ENCODE results near the gene TNKS1BP1.
"Not testable (repeated sequence)": the region's sequence is repeated elsewhere in the genome, so short reads cannot be mapped to it uniquely, and the experiment has no call there.

TNKS1BP1 gene

DNA sequence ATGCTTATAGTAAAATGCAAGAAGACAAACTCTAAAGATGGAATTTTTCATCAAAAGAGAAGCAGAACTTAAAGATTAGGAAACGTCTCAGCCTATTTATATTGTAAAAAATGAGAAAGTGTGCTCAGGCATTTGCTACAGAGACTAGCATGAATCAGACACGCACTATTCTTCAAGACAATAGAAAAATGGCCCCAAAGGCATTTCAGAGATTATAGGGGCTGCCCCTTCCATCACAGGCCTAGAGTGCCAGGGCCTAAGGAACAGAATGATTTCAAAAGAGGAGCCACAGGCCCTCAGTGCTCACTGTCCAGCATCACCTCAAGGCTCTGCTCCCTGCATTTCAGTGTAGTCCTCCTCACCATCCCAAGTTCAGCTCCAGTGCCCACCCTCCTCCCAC lies 27.5 kb downstream of the TNKS1BP1 start:
- DNase-seq (ENCODE audit: low read depth in 1 of 2, low spot score in 1 of 2): no peak

DNA sequence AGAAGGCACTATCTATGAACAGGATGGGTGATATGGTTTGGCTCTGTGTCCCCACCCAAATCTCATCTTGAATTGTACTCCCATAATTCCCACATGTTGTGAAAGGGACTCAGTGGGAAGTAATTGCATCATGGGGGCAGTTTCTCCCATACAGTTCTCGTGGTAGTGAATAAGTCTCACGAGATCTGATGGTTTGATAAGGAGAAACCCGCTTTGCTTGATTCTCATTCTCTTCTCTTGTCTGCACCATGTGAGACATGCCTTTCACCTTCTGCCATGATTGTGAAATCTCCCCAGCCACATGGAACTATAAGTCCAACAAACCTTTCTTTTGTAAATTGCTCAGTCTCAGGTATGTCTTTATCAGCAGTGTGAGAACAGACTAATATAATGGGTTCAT lies 28.5 kb downstream of the TNKS1BP1 start:
- DNase-seq (ENCODE audit: low read depth in 1 of 2, low spot score in 1 of 2): not testable (repeated sequence)

DNA sequence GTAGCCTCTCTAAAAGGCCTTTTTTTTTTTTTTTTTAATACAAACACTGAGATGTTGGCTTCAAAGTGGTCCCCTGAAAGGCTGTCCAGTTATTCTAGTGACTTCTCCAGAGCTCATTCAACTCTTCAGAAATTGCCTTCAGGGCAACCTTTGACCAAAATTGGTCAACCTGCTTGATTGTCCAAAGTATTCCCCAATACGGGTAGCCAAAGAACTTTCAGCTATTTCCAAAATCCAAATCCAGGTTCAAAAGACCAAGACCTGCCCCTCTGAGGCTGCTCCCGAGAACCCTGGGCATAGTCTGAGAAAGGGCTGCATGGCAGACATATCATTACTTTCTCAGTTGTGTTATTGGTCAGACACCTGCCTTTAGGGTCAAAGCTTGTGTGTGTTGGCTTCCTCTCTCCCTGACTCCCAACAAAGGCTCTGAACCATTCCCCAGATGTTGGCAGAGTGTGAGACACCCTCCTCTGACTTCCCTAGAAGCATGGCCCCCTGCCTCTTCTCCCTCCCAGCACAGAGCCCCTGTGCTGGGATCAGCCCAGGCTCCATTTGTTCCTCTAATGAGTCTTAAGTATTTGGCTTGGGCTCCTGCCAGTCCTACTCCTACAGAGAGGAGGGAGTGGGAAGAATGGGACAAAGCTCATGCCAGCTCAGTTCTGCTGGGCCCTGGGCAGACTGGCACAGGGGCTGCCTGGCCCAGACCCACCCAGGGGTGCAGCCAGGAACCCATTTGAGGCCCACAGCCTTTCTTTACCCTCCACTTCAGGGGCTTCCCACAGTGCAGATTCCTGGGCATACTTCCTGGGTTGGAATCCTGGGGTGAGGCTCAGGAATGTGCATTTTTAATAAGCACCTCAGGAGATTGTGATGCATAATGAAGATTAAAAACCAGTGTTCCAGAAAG lies 30.3 kb downstream of the TNKS1BP1 start:
- DNase-seq (ENCODE audit: low read depth in 1 of 2, low spot score in 1 of 2): no peak

DNA sequence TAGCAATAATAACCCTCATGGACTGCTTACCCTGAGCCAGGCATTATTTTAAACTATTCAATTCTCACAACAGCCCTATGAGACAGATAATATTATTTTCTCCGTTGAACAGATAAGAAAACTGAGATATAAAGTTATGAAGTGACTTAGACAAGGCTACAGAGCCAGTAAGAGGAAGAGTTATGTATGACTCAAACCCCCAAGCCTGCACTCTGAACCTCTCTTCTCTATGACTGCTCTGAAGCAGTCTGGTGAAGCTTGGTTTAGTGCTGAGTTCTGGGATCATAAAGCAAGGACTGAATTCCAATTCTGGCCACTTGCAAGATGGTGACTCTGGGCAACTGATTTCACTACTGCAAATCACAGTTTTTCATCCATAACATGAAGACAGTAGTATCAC lies 34.5 kb downstream of the TNKS1BP1 start:
- no peak for DNase-seq (ENCODE audit: low read depth in 1 of 2, low spot score in 1 of 2)

DNA sequence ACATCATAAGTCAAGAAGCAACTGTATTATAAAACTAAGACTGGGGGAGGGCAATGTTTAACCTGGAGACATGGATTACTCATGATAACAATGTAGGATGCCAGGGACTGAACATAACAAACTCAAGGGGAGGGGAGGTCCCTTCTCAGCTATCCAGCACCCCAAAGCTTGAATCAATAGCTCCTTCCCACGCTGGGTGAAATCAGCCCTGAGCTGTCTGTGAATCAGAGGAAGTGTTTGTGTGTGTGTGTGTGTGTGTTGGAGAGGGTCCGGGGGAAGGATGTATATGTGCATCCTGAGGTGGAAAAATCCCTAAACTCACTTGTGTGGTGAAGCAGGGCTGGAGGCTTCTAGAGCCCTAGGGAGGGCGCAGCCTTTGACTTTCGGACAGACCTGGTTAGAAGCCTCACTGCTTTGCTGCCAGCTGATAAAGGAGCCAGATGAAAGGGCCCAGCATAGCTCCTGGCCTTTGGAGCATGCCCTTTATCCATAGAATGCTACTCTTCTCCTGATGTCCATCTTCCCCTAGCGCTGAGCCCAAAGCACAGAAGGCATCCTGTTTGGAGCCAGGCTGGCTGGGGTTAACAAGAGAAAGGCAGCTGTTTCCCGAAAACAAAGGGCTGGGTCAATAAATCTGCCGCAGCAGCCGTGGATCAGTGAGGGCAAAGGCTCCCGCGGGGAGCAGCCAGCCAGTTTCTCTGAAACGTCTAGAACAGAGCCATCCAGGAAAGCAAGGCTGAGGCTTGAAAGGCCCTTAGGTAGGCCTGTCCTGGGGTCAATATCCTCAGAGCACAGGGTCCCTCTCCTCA lies 35.8 kb downstream of the TNKS1BP1 start:
- no peak for DNase-seq (ENCODE audit: low read depth in 1 of 2, low spot score in 1 of 2)

DNA sequence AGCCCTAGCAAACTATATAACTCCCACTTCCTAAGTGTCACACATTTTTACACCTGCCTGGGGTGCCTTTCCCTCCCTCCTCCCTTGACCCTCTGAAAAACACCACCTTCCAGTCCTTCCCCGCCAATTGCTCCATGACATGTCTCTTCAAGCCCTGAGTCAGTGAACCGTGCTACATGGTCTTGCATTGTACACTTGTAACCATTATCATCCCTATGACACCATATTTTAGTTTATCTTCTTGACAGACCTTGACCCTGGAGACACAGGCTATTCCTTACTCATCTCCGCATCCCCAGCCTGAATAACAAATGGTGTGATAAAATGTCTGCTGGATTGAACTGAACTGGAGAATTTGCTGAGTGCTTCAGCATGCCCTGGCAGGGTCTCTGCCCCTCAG lies 36.9 kb downstream of the TNKS1BP1 start:
- DNase-seq (ENCODE audit: low read depth in 1 of 2, low spot score in 1 of 2): no peak

DNA sequence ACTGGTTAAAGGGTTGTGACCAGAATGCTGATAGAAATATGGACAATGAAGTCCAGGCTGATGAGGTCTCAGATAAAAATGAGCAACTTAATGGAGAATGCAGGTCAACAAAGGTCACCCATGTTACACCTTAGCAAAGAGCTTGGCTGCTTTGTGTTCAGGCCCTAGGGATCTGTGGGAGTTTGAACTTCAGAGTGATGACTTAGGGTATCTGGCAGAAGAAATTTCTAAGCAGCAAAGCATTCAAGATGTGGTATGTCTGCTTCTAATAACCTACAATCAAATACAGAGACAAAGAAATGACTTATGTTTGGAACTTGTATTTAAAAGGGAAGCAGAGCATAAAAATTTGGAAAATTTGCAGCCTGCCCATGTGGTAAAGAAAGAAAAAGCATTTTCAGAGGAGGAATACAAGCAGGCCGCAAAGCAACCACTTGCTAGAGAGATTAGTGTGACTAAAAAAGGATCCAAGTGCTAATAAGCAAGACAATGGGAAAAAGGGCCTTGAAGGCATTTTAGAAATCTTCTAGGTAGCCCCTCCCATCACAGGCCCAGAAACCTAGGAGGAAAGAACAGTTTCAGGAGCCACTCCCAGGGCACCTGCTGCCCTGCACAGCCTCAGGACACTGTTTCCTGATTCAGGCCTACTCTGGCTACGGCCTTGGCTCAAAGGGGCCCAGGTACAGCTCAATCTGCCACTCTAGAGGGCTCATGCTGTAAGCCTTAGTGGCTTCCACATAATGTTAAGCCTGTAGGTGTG lies 41.3 kb downstream of the TNKS1BP1 start:
- DNase-seq (ENCODE audit: low read depth in 1 of 2, low spot score in 1 of 2): no peak

DNA sequence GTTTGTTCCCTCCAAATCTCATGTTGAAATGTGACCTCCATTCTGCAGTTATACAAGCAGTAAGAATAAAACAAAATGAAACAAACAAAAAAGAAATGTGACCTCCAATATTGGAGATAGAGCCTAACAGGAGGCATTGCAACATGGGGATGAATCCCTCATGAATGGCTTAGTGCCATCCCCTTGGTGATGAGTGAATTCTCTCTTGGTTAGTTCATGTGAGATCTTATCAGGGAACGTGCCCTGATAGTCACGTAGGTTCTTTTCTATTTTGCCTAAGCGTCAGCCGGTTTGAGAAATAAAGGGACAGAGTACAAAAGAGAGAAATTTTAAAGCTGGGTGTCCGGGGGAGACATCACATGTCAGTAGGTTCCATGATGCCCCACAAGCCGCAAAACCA lies 43.2 kb downstream of the TNKS1BP1 start:
- not testable (repeated sequence) for DNase-seq (ENCODE audit: low read depth in 1 of 2, low spot score in 1 of 2)

GRCh38 chr11:57279116-57279515 lies 45.6 kb downstream of the TNKS1BP1 start:
- DNase-seq (ENCODE audit: low read depth in 1 of 2, low spot score in 1 of 2): no peak

GRCh38 chr11:57278721-57279095 lies 46.0 kb downstream of the TNKS1BP1 start:
- no peak for DNase-seq (ENCODE audit: low read depth in 1 of 2, low spot score in 1 of 2)

DNA sequence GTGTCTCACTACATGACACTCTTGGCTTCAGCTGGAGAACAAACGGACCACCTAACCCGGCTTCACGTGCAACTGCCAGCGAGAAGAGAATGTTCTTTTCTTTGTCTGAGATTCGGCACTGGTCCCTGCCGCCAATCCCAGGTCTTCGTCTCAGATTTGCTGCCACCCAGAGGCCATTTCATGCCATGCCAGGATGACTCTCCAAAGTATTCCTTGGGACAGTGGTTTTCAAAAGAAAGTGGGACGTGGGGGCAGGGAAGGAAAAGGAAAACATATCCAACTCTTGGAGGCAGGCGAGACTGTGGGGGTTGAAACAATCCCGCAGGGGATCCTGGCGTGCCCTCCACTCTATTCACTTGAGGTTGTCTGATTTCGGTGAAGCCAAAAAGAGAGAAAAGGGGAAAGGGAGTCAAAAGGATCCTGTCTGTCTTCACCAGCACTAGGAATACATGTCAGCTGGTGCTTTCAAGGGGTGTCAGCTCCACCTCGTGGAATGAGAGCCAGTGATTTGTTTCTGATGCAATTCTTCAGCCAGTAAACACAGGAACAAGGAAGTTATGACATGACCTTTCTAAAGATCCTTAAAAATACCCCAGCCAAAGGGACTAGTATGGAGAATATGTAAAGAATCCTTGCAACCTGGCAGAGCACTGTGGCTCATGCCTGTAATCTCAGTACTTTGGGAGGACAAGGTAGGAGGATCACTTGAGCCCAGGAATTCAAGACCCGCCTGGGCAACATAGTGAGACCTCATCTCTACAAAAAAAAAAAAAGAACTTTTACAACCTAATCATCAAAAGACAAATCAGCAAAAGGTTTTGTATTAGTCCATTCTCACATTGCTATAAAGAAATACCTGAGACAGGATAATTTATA lies 46.7 kb downstream of the TNKS1BP1 start:
- no peak for DNase-seq (ENCODE audit: low read depth in 1 of 2, low spot score in 1 of 2)

DNA sequence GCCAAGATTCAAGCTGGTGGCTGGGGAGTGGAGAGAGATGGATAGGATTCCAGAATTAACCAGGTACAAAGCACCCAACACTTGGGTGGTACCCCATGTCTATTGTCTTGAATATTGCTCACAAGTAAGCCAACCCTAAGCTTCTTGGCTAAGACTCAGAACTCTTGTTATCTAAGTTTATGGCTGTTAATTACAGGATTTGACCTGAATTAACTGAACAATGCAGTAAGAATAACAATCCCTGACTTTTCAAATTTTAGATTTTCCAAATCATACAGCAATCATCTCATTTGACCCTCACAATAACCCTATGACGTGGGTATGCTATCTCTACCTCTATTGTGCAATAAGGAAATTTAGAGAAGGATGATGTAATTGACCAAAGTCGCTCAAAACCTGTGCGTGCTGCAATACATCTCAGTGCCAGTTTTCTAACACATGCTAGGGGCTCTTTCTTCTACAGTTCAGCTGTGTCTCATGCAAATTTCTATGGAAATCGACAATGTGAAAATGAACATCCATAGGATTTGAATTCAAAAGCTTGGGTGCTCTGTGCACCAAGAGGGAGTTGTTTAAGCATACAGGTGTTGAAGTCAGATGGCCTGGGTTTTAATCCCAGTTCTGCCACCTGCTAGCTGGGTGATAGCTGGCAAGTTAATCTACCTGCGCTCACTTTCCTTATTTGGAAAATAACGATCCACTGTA lies 47.6 kb downstream of the TNKS1BP1 start:
- DNase-seq (ENCODE audit: low read depth in 1 of 2, low spot score in 1 of 2): no peak

DNA sequence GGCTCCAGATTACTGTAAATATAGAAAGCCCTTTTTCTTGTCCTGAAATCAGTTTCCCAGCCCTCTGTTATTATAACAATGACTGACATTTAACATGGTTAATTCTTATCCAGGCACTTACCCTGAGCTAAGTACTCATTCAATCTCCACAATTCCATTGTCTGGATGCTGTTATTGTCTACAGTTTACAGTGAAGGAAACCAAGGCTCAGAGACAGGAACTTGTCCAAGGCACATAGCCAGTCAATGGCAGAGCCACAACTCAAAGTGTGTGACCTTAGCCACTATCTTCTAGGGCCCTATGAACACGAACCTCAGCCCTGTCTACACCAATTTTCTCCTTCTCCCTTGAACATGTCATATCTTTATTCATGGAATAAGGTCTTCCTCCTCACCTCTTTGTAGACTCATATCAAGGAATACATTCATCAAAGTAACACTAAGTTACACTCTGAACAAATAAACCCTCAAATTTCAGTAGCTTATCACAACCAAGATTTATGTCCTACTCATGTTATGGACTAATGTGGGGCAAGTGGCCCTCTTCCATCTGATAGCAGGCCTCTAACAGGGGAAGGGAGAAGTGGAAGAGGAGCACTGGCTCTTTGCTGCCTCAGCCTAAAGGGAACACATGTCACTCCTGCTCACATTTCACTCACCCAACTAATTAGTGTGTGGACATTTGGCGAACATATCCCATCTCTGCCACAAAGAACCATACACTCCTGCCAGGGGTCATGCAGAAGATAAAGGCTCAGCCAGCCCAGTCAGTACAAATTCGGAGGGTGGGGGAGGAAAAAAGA lies 48.4 kb downstream of the TNKS1BP1 start:
- DNase-seq (ENCODE audit: low read depth in 1 of 2, low spot score in 1 of 2): no peak

DNA sequence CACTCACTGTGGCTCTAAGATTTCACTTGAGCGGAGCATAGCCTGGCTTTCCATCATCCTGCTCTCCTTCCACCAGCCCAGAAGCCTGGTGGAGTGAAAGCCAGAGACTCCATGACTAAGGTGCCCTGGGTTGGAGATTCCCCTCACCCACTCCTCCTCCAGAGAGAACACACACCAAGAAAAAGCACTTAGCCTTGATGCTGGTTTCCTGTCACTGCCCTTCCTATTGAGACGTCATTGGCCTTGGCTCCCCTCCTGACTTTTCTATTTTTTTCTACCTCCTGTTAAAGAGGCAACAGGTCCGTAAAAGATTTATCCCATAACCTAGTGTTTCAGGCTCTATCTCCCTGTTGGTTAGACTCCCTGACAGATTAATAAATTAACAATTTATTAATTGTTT lies 49.2 kb downstream of the TNKS1BP1 start:
- DNase-seq (ENCODE audit: low read depth in 1 of 2, low spot score in 1 of 2): no peak

- no peak for DNase-seq (ENCODE audit: low read depth in 1 of 2, low spot score in 1 of 2)
Observed at GRCh38 chr11:57274904-57275498, 49.8 kb downstream of the TNKS1BP1 start.

DNA sequence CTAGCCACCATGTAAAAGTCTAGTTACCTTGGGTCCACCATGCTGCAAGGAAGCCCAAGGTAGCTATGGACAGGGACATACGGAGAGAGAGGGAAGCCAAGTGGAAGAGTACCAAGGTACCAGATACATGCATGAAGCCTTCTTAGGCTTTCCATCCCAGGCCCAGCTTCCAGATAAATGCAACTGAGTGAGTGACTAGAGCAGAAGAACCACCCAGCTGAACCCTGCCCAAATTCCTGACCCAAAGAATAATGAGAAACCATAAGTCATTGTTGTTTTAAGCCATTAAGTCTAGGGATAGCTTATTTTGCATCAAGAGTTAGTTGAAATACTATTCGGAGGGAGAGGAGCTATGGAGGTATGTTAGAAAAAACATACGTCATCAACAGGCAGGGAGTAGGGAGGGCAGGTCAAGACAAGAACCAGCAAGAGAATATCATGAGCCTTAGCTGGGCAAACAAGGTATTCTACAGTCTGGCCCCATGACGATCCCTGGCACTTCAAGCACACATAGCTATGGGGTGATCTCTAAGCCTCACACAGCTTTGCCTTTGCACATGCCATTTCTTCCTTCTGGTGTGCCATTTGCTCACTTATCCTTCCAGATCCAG lies 51.2 kb downstream of the TNKS1BP1 start:
- no peak for DNase-seq (ENCODE audit: low read depth in 1 of 2, low spot score in 1 of 2)

- no peak for DNase-seq (ENCODE audit: low read depth in 1 of 2, low spot score in 1 of 2)
Observed at GRCh38 chr11:57269571-57270021, 55.2 kb downstream of the TNKS1BP1 start.

DNA sequence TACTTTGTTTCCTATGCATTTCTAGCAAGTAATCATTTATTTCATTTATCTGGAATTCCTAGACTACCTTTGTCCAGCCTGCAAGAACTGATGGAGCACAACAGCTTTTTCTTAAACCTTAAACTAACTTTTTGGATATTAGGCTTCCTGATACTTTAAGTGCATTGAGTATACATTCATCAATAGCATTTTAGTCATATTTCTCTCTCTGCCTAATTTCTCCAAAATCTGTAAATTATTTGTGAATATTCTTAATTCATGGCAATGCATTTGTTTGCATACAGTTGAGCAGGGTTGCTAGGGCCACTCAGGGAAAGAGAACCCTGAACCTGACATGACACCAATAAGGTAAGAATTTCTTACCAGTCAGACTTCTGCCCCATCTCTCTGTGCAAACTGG lies 58.6 kb downstream of the TNKS1BP1 start:
- DNase-seq (ENCODE audit: low read depth in 1 of 2, low spot score in 1 of 2): no peak

Data from activated T-helper 1 cell treated with anti-CD3 and anti-CD28 coated beads, Interleukin-2, amount 50 U/mL, for 16 hours (primary cell).